Fibroblast of skin of left biceps (primary cell): Measurements from ENCODE around the gene PROX2.

Source experiments
- DNase-seq, 2 experiments: peaks; one replicate each; pipeline ENCODE4 v3.0.0-alpha.2; 2013; ENCODE audit warnings: low read depth in 2 of 2

The PROX2 gene

GRCh38 chr14:74875941-74876913, at the start of gene PROX2:
Gene PROX2 (minus strand): TSS chr14:74876145. CDS start chr14:74863834, 12,311 bp downstream.
- no peak for DNase-seq

- no peak for DNase-seq
Measured at GRCh38 chr14:74924061-74924460, 48.1 kb upstream of the PROX2 start.

DNA sequence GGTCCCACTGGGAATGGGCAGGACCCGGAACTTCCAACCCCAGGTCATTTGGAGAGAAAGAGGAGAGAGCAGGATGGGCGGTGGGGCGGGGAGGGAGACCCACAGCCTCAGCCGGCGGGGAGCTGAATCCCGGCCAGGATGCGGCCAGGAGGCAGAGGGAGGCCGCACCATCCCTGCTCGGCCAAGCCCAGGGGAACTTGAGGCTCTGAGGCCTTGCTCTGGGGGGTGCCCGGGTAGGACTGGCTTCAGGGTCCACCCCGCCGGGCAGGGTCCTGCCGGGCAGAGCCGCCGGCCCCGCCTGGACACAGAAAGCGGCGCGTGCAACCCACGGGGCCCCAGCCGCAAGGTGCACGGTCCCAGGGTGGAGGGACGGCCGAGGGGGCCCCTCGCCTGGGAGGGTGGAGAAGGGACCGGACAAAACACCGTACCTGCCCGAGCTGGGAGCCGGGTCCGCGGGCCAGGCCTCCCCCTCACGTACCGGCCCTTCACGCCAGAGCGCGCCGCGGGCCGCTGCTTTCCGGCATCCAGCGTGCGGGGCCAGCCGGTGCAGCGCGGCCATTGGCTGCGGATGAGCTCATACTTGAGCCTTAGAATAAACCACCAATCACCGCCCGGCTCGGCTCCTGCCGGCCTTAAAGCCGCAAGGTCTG, 46.9 kb upstream of the PROX2 start, which contains the start of gene RPS6KL1:
Gene RPS6KL1, minus strand, starts transcription at position 509 of the 650 bp plus-strand sequence. CDS start 1,719 bp downstream, outside the sequence.
- no peak for DNase-seq

- DNase-seq = no peak
Measured at GRCh38 chr14:74921987-74922751, 46.2 kb upstream of the PROX2 start.

GRCh38 chr14:74921053-74921620, 45.2 kb upstream of the PROX2 start:
- DNase-seq = no peak

GRCh38 chr14:74920281-74920680, 44.3 kb upstream of the PROX2 start:
- DNase-seq = no peak

GRCh38 chr14:74919421-74920165, 43.6 kb upstream of the PROX2 start:
- DNase-seq = no peak

DNA sequence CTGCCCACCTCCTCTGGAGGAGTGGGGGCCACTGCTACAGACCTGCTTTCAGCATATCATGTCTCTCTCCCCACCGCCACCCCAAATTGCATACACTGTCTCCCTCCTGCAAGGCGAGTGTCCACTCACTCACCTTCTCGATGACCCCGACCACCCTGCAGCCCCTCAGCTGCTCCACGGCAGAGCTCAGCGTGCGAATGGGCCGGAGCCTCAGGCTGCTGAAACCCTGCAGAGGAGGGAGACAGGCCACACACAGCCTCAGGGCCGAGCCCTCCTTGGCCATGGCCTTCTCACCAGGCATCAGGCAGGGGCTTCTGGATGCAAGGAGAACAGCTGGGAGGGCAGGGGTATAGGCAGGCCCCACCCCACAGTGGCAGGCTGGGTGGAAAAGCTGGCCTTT, 42.4 kb upstream of the PROX2 start:
- DNase-seq = no peak

- DNase-seq = no peak
Measured at GRCh38 chr14:74917646-74918081, 41.7 kb upstream of the PROX2 start.

- DNase-seq = no peak
Measured at GRCh38 chr14:74917178-74917543, 41.2 kb upstream of the PROX2 start.

DNA sequence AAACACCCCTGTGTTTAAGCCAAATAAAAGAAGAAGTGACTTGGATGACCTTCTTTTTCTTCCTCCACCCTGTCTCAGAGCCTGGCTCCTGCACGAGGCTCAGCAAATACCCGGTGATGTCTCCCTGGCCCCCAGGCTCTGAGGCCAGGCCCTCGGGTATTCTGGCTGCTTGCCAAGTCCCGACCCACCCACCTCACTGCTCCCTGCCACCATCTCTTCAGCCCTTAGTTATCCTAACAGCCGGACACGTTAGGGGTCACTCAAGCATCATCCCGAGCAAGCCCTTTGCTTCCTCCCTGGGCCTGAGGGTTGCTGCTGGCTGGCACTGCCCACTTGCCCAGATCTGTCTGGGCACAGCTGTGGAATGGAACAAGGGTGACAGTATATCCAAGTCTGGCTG, 39.9 kb upstream of the PROX2 start:
- DNase-seq = no peak

DNA sequence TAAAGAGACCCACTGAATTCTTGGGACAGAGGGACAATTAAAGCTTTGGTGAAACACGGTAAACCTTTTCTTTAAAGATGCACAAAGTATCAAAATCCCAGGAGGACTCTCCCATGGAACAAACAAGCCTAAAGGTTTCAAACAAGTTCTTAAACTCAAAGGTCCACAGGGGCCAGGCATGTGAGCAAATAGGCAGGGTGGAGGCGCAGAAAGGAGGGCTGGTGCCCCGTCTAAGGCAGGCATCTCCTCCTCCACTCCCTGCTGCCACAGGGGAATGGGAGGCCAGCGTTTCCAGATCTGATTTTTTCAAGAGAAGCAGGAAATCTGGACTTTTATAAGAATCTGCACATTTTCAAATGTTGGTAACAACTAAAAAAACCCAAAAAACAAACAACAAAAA, 39.5 kb upstream of the PROX2 start:
- DNase-seq = no peak

GRCh38 chr14:74913986-74914573, 38.1 kb upstream of the PROX2 start:
- peak; percentile 25 to 34 for DNase-seq

- DNase-seq = no peak
Measured at GRCh38 chr14:74913393-74913910, 37.5 kb upstream of the PROX2 start.

- DNase-seq = no peak
Measured at GRCh38 chr14:74912801-74913200, 36.9 kb upstream of the PROX2 start.

- DNase-seq = no peak
Measured at GRCh38 chr14:74912111-74912510, 36.2 kb upstream of the PROX2 start.

GRCh38 chr14:74911704-74912103, 35.8 kb upstream of the PROX2 start:
- no peak for DNase-seq

GRCh38 chr14:74911221-74911620, 35.3 kb upstream of the PROX2 start:
- DNase-seq = no peak

DNA sequence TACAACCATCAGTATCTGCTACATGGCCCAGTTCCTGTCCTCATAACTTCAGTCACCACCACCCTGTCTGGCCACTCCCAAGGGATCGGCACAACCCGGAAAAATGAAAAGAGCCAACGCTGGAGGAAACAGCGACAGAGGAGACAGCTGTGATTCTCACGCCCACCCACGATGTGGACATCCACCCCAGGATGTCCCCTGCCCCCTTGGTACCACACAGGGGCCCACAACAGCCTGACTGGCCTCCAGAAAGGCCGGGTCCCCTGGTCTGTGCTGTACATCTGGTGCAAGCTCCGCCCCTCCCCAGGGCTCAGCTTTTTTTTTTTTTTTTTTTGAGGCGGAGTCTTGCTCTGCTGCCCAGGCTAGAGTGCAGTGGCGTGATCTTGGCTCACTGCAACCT, 34.6 kb upstream of the PROX2 start:
- DNase-seq = no peak

GRCh38 chr14:74909911-74910310, 34.0 kb upstream of the PROX2 start:
- DNase-seq = no peak
